Gastroesophageal sphincter (tissue), 3 donors: ENCODE results near the gene SPEN.

Source experiments
- CTCF ChIP-seq, 4 experiments: fragments of 200-600 bp in 2 of 4; fragments of 450-650 bp in 2 of 4; sonication (generic) in 1 of 4; IDR thresholded peaks; one replicate each; pipeline ENCODE4 v1.5.1; 2017 to 2019; ENCODE audit warnings: antibody characterized with exemption in 4 of 4, mild to moderate bottlenecking in 2 of 4, moderate library complexity in 2 of 4
- POLR2A ChIP-seq, 2 donors: fragments of 450-650 bp; IDR thresholded peaks; one replicate each; pipeline ENCODE4 v1.6.1; 2017; ENCODE audit warnings: antibody characterized with exemption in 2 of 2, mild to moderate bottlenecking in 2 of 2, moderate library complexity in 1 of 2
- POLR2AphosphoS5 ChIP-seq: sonication (generic); formaldehyde crosslinking; IDR thresholded peaks from one replicate; pipeline ENCODE4 v1.6.1; 2017; ENCODE audit warnings: antibody characterized with exemption

GRCh38 chr1:15959827-15960446 lies 112.4 kb downstream of the SPEN start:
- no peak for TF ChIP-seq CTCF (IDR thresholded peaks at IDR 0.05)
- no peak for TF ChIP-seq POLR2A (IDR thresholded peaks at IDR 0.05)
- TF ChIP-seq POLR2AphosphoS5 = no peak
